Endothelial cell of umbilical vein (primary cell): Measurements from ENCODE around the gene CDH11. TPM values are rescaled to one million over a fixed set of nuclear protein-coding genes. Genes with fewer than 3 reads are reported as not detected.

ENCODE experiments used
- BruUV-seq: library from RNA; stranded (reverse); fragments of 400-500 nt; replicated peaks from 2 replicates; lab custom pipeline; 2021; lab: Mats Ljungman, UMichigan
- CTCF ChIA-PET: fragments of 300-600, 350-600 bp; sonication (Branson Sonifier 250); formaldehyde crosslinking; loops from one replicate; lab custom pipeline; 2021; ENCODE audit warnings: antibody characterized with exemption, inconsistent platforms; lab: Charles Lee
- POLR2A ChIA-PET: fragments of 300-600, 350-600 bp; sonication (Branson Sonifier 250); formaldehyde crosslinking; loops from one replicate; lab custom pipeline; 2021; ENCODE audit warnings: antibody characterized with exemption, inconsistent platforms; lab: Charles Lee
- DNase-seq: peaks from one replicate; pipeline ENCODE4 v3.0.0-alpha.2; 2011; ENCODE audit warnings: low read depth, low spot score
- FAIRE-seq: peaks from 2 replicates; lab custom pipeline; 2011; peaks lifted over from hg19 to GRCh38; lab: Jason Lieb, UNC
- H2AFZ ChIP-seq: 2 replicates; pipeline ENCODE4 v1.6.0; 2012; ENCODE audit warnings: low read depth, low read length, control low read depth, inconsistent platforms
- H3K27ac ChIP-seq: 2 replicates; pipeline ENCODE4 v1.5.1; 2011; ENCODE audit warnings: low read depth, mild to moderate bottlenecking, control low read depth, low read length, moderate library complexity; ENCODE audit not compliant: insufficient read depth
- H3K27me3 ChIP-seq, 2 experiments: 2 replicates each; pipeline versions ENCODE4 v1.6.0 to v1.6.1; 2011; ENCODE audit warnings: low read length in 2 of 2, mixed read lengths in 1 of 2; ENCODE audit not compliant: control insufficient read depth in 2 of 2, insufficient read depth in 2 of 2
- H3K36me3 ChIP-seq, 2 experiments: 2 replicates in 1 of 2; 3 replicates in 1 of 2; pipeline ENCODE4 v1.5.1; 2011; ENCODE audit warnings: low read length in 2 of 2, mild to moderate bottlenecking in 1 of 2, moderate library complexity in 1 of 2; ENCODE audit not compliant: control insufficient read depth in 2 of 2, insufficient read depth in 2 of 2; ENCODE audit errors: extremely low read depth in 1 of 2
- H3K4me1 ChIP-seq: 3 replicates; pipeline ENCODE4 v1.5.1; 2011; ENCODE audit warnings: mild to moderate bottlenecking, low read length; ENCODE audit not compliant: control insufficient read depth, insufficient read depth; ENCODE audit errors: extremely low read depth
- H3K4me2 ChIP-seq: 2 replicates; pipeline ENCODE4 v1.6.1; 2011; ENCODE audit warnings: low read length, control low read depth, mixed read lengths; ENCODE audit not compliant: insufficient read depth
- H3K4me3 ChIP-seq, 3 experiments: fragments of 200-600 bp in 1 of 3; sonication (generic), shearing (Covaris generic) in 1 of 3; replicated peaks in 1 of 3; 2 replicates each; pipeline ENCODE4 v1.5.1; 2011 to 2016; ENCODE audit warnings: control low read depth in 3 of 3, low read length in 3 of 3, mild to moderate bottlenecking in 2 of 3, inconsistent platforms in 1 of 3, low read depth in 1 of 3, moderate library complexity in 1 of 3; ENCODE audit not compliant: insufficient read depth in 1 of 3
- H3K79me2 ChIP-seq: 2 replicates; pipeline ENCODE4 v1.6.0; 2012; ENCODE audit warnings: low read length, inconsistent platforms; ENCODE audit not compliant: control insufficient read depth, insufficient read depth
- H3K9ac ChIP-seq: replicated peaks from 2 replicates; pipeline ENCODE3; 2011; ENCODE audit warnings: low read length, control low read depth; ENCODE audit not compliant: insufficient read depth; ENCODE audit errors: extremely low read depth
- H3K9me1 ChIP-seq: replicated peaks from 3 replicates; pipeline ENCODE4 v1.6.0; 2011; ENCODE audit warnings: mild to moderate bottlenecking, low read length; ENCODE audit not compliant: control insufficient read depth, insufficient read depth; ENCODE audit errors: extremely low read depth
- H3K9me3 ChIP-seq: replicated peaks from 2 replicates; pipeline ENCODE4 v1.5.1; 2012; ENCODE audit warnings: low read length, inconsistent platforms; ENCODE audit not compliant: control insufficient read depth, insufficient read depth
- H4K20me1 ChIP-seq: replicated peaks from 2 replicates; pipeline ENCODE3; 2011; ENCODE audit warnings: mild to moderate bottlenecking, low read length; ENCODE audit not compliant: control insufficient read depth, insufficient read depth; ENCODE audit errors: extremely low read depth
- CTCF ChIP-seq, 2 donors: IDR thresholded peaks; 1 replicate in 1 of 2; 2 replicates in 1 of 2; pipeline ENCODE4 v1.5.1; 2011; ENCODE audit warnings: low read length in 2 of 2, mild to moderate bottlenecking in 2 of 2, moderate library complexity in 2 of 2, control low read depth in 1 of 2, inconsistent platforms in 1 of 2, low read depth in 1 of 2; ENCODE audit not compliant: insufficient read depth in 1 of 2; ENCODE audit errors: extremely low read depth in 1 of 2
- EZH2 ChIP-seq: IDR thresholded peaks from 2 replicates; pipeline ENCODE4 v1.6.1; 2012; ENCODE audit warnings: borderline replicate concordance, low read depth, mild to moderate bottlenecking, moderate library complexity, low read length, inconsistent platforms; ENCODE audit not compliant: severe bottlenecking
- FOS ChIP-seq: IDR thresholded peaks from 2 replicates; pipeline ENCODE4 v1.6.1; 2011; ENCODE audit warnings: mild to moderate bottlenecking, low read length, moderate library complexity, borderline replicate concordance; ENCODE audit not compliant: insufficient read depth
- GATA2 ChIP-seq: IDR thresholded peaks from 2 replicates; pipeline ENCODE4 v1.7.0; 2011; ENCODE audit warnings: low read depth, mild to moderate bottlenecking, moderate library complexity, mixed read lengths, low read length; ENCODE audit not compliant: insufficient read length, insufficient read depth
- JUN ChIP-seq: IDR thresholded peaks from 2 replicates; pipeline ENCODE4 v1.6.1; 2011; ENCODE audit warnings: borderline replicate concordance, low read depth; ENCODE audit not compliant: insufficient read length, insufficient read depth
- MAX ChIP-seq: IDR thresholded peaks from 2 replicates; pipeline ENCODE4 v1.6.1; 2011; ENCODE audit not compliant: insufficient read depth, insufficient read length
- MYC ChIP-seq: IDR thresholded peaks from one replicate; pipeline ENCODE4 v1.6.1; 2011; ENCODE audit warnings: mild to moderate bottlenecking, low read depth, low read length
- POLR2A ChIP-seq: IDR thresholded peaks from 2 replicates; pipeline ENCODE4 v1.6.1; 2012; ENCODE audit warnings: low read depth, mild to moderate bottlenecking, control low read depth, low read length
- POLR2AphosphoS5 ChIP-seq: IDR thresholded peaks from 2 replicates; pipeline ENCODE4 v1.6.1; 2012; ENCODE audit warnings: low read depth, mild to moderate bottlenecking, control low read depth, low read length, moderate library complexity; ENCODE audit not compliant: insufficient read depth
- dilution Hi-C: fragments of 300-500 bp; cut with MboI; formaldehyde crosslinking; loops from one replicate; pipeline ENCODE4 v1.15.0; 2019; ENCODE audit warnings: low sequenced_read_pairs; ENCODE audit not compliant: extremely low pct_ligation_motif_present
- intact Hi-C: fragments of 100-400 bp; cut with micrococcal nuclease; formaldehyde crosslinking; loops from one replicate; pipeline ENCODE4 v1.10.0; 2022
- polyA plus RNA-seq, 4 experiments: library from polyadenylated mRNA; depleted of rRNA in 3 of 4; stranded (reverse) in 3 of 4; unstranded in 1 of 4; fragments of >200 nt; gene quantifications; 2 replicates each; pipeline versions ENCODE4 v1.2.1 to v1.2.3, GENCODE V29; 2011 to 2012; ENCODE audit warnings: missing spikeins in 1 of 4
- total RNA-seq: library from RNA; stranded (reverse); gene quantifications from 2 replicates; pipeline ENCODE4 v1.2.3, GENCODE V29; 2021

Gene CDH11
- total and polyA plus RNA-seq, 2 donors (not counting 3 experiments of a cell fraction or from before 2014, with no cell fraction given): 30.4 to 32.7 TPM

DNA sequence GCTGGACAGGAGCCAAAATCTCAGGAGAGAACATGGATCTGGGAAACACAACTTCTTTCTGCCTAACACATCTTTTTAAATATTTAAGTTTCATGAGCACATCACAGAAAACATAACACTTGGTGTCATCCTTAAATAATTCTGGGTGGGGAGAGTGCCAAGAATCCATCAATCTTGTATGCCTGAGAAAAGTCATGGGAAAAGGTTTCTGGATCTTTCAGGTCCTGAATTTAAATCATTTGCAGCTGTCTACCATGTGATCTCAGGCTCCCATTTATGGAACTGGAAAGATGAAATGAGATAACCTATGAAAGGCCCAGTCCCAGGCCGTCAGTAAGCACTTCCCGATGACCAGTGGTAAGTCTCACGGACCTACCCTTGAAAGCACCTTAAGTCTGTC is 15.1 kb downstream of the CDH11 start:
- FAIRE-seq: no peak
- Histone ChIP-seq H3K9me1 (no peaks in the 10 kb centered on the region), H3K4me2 (no peak overlapping the region), H3K27ac (no peak overlapping the region), H4K20me1 (no peaks in the 10 kb centered on the region), H3K27me3 (no peaks in the 10 kb centered on the region), H3K4me3 (no peak overlapping the region), H3K79me2 (no peaks in the 10 kb centered on the region), H3K36me3 (no peaks in the 10 kb centered on the region), H3K9me3 (no peaks in the 10 kb centered on the region), H3K4me1 (no peaks in the 10 kb centered on the region), H3K9ac (no peak overlapping the region), H2AFZ (no peak overlapping the region)
- no peak for DNase-seq
- dilution Hi-C loops: no loop called here
- ChIA-PET POLR2A (no interaction called here), CTCF (interaction anchor here (1.1 to 1.3 kb wide), 2 partner anchors 10 to 21 kb away, joined by 3 to 4 read pairs; no protein-coding TSS in a partner anchor)
- TF ChIP-seq POLR2A (no peak), MYC (no peak), FOS (no peak), CTCF (IDR thresholded peaks at IDR 0.05; ENCODE audit: extremely low read depth in 1 of 2, insufficient read depth in 1 of 2, low read depth in 1 of 2, low read length in 2 of 2) (no peak), MAX (no peak), POLR2AphosphoS5 (no peak), GATA2 (no peak), JUN (no peak), EZH2 (no peak)
- intact Hi-C loops: no loop called here
- no TSS peak for BruUV-seq
